K562 (cell line): Measurements from ENCODE around the gene RAMP2. TPM values are rescaled to one million over a fixed set of nuclear protein-coding genes. Genes with fewer than 3 reads are reported as not detected.

Experiments used
- CBX8 ChIP-seq: fragments of 200-600 bp; sonication (generic); IDR thresholded peaks from 2 replicates; pipeline ENCODE4 v1.6.1; 2012; ENCODE audit warnings: borderline replicate concordance, mixed run types, low read depth, mild to moderate bottlenecking, moderate library complexity, mixed read lengths, low read length, control low read depth, inconsistent platforms; ENCODE audit not compliant: poor library complexity, severe bottlenecking; ENCODE audit errors: extremely low read depth
- CREM ChIP-seq: IDR thresholded peaks from 2 replicates; pipeline ENCODE4 v1.6.1; 2014; ENCODE audit warnings: antibody characterized with exemption, low read depth
- CUX1 ChIP-seq: fragments of 200-800 bp; sonication (Bioruptor generic); IDR thresholded peaks from 2 replicates; pipeline ENCODE4 v1.6.1; 2016; ENCODE audit warnings: missing genetic modification characterization, missing compliant biosample characterization
- EHMT2 ChIP-seq: fragments of 450-650 bp; IDR thresholded peaks from 2 replicates; pipeline ENCODE4 v1.6.1; 2018; ENCODE audit warnings: antibody characterized with exemption
- ETS2 ChIP-seq: IDR thresholded peaks from 2 replicates; pipeline ENCODE4 v1.6.1; 2016; ENCODE audit warnings: borderline replicate concordance, missing genetic modification characterization, mild to moderate bottlenecking, moderate library complexity, missing compliant biosample characterization; ENCODE audit not compliant: poor library complexity, severe bottlenecking
- HDAC1 ChIP-seq, 2 experiments: fragments of 450-650 bp; IDR thresholded peaks; 2 replicates each; pipeline ENCODE4 v1.6.1; 2016 to 2017; ENCODE audit warnings: inconsistent platforms in 1 of 2, mild to moderate bottlenecking in 1 of 2, moderate library complexity in 1 of 2
- HMGN3 ChIP-seq: IDR thresholded peaks from 2 replicates; pipeline ENCODE4 v1.6.1; 2011; ENCODE audit warnings: borderline replicate concordance, low read depth, mild to moderate bottlenecking, mixed read lengths, low read length; ENCODE audit not compliant: insufficient read length; ENCODE audit errors: extremely low read depth
- KDM5B ChIP-seq: fragments of 200-600 bp; sonication (generic); IDR thresholded peaks from 2 replicates; pipeline ENCODE4 v1.6.1; 2012; ENCODE audit warnings: low read depth, mild to moderate bottlenecking, moderate library complexity, low read length, control low read depth, inconsistent platforms; ENCODE audit not compliant: insufficient replicate concordance
- MTA1 ChIP-seq: fragments of 450-650 bp; IDR thresholded peaks from 2 replicates; pipeline ENCODE4 v1.6.1; 2017; ENCODE audit warnings: borderline replicate concordance
- NRF1 ChIP-seq, 2 experiments: fragments of 450-650 bp; IDR thresholded peaks in 1 of 2; conservative IDR thresholded peaks in 1 of 2; 2 replicates each; pipeline ENCODE4 v1.6.1; 2014; ENCODE audit warnings: mild to moderate bottlenecking in 2 of 2
- PHB ChIP-seq: fragments of 250-450 bp; sonication (Bioruptor Pico); IDR thresholded peaks from 2 replicates; pipeline ENCODE4 v1.5.0; 2021
- PRDM10 ChIP-seq: fragments of 450-650 bp; IDR thresholded peaks from 2 replicates; pipeline ENCODE4 v1.6.1; 2018; ENCODE audit not compliant: partially characterized antibody
- SPI1 ChIP-seq: IDR thresholded peaks from 2 replicates; pipeline ENCODE4 v1.6.1; 2011; ENCODE audit warnings: low read depth, low read length, control low read depth, borderline replicate concordance
- UBTF ChIP-seq, 2 experiments: IDR thresholded peaks; 2 replicates each; pipeline ENCODE4 v1.6.1; 2012; ENCODE audit warnings: improper control_type of control experiment in 2 of 2, low read depth in 2 of 2, low read length in 2 of 2, borderline replicate concordance in 1 of 2
- ZEB2 ChIP-seq: fragments of 450-650 bp; IDR thresholded peaks from 2 replicates; pipeline ENCODE4 v1.6.1; 2016
- polyA plus RNA-seq, 8 experiments: library from polyadenylated mRNA; depleted of rRNA in 4 of 8; stranded (reverse) in 5 of 8; unstranded in 3 of 8; fragments of >200 nt; fragmentation: Nextera tagmentation in 2 of 8; fragmentation: Illumina TruSeq in 1 of 8; extraction: Ambion mirVana in 2 of 8; extraction: Trizol in 1 of 8; gene quantifications; 2 replicates each; pipeline versions ENCODE4 v1.2.1 to v1.2.3, GENCODE V29; 2011 to 2014; ENCODE audit warnings: inconsistent platforms in 1 of 8, missing spikeins in 1 of 8
- total RNA-seq, 7 experiments: library from RNA; depleted of rRNA in 6 of 7; stranded (reverse); fragments of >200 nt in 6 of 7; fragmentation: Illumina TruSeq in 2 of 7; extraction: Trizol in 2 of 7; gene quantifications; 2 replicates each; pipeline versions ENCODE4 v1.2.1 to v1.2.3, GENCODE V29; 2011 to 2021; ENCODE audit warnings: low replicate concordance in 1 of 7

The RAMP2 gene
- total and polyA plus RNA-seq, 9 of the 15 experiments (the other 6 are each of a cell fraction or from before 2014, with no cell fraction given), result not detected

GRCh38 chr17:42775534-42776098, 14.6 kb downstream of the RAMP2 start (continued):
- TF ChIP-seq UBTF (IDR thresholded peaks at IDR 0.05; ENCODE audit: borderline replicate concordance in 1 of 2, low read depth in 2 of 2, low read length in 2 of 2) (no peak), HMGN3 (no peak), PHB (CRISPR knock-in tag) (no peak), PRDM10 (peak; percentile 68), CUX1 (no peak), MTA1 (peak; percentile 48; the same call in 1 of the 2 replicates), CBX8 (no peak), HDAC1 (IDR thresholded peaks at IDR 0.05) (0 out of 4 replicates have a peak, but pooled peaks of 1 of the 2 experiments have one; percentile 47), NRF1 (conservative IDR thresholded peaks at IDR 0.05 in 1 of 2, IDR thresholded peaks at IDR 0.05 in 1 of 2) (no peak; a peak in 1 of 4 replicates), ETS2 (tag) (no peak), ZEB2 (no peak), KDM5B (no peak), SPI1 (peak; percentile 100), CREM (peak; percentile 24; the same call in 1 of the 2 replicates), EHMT2 (no peak)
